ENCODE measurements around the gene HOXD3. TPM values are rescaled to one million over a fixed set of nuclear protein-coding genes. Genes with fewer than 3 reads are reported as not detected.

Gene HOXD3
- total and polyA plus RNA-seq, 4 donors = 7.3 to 23.0 (median 14.7) TPM

DNA sequence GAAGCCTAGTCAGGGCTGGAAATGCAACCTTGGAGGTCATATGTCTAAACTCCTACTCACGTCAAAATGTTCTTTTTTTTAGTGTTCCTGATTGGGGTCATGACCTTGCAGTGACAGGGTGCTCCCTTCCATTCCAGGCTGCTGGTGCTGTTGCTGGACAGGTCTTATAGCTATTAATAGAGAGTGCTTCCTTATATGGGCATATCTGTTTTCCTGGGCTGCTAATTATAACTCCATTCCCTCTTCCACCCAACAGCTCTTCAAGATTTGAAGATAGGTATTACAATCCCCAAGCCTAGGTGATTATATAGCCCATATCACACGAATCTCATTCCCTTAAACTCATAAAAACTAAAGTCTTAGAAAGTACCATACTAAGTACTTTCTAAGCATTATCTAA is 12.6 kb downstream of the HOXD3 start:
- Histone ChIP-seq H3K36me3 (ENCODE audit: control insufficient read depth, insufficient read depth, low read length) (peaks cover 34% of the 10 kb centered on the region), H3K9me3 (ENCODE audit: control insufficient read depth, insufficient read depth, low read length) (no peaks in the 10 kb centered on the region), H3K4me3 (ENCODE audit: low read depth, low read length) (no peak overlapping the region), H3K4me1 (ENCODE audit: control insufficient read depth, insufficient read depth, low read length) (peaks cover 46% of the 10 kb centered on the region), H3K27ac (ENCODE audit: low read depth, low read length) (no peak overlapping the region), H3K27me3 (ENCODE audit: control insufficient read depth, insufficient read depth, low read length) (peaks cover 32% of the 10 kb centered on the region)
- DNase-seq (ENCODE audit: low read depth in 4 of 6, low spot score in 6 of 6) = no peak
- WGBS (ENCODE audit: insufficient coverage) = no CpG with 5 or more reads among the region's 2 CpGs

DNA sequence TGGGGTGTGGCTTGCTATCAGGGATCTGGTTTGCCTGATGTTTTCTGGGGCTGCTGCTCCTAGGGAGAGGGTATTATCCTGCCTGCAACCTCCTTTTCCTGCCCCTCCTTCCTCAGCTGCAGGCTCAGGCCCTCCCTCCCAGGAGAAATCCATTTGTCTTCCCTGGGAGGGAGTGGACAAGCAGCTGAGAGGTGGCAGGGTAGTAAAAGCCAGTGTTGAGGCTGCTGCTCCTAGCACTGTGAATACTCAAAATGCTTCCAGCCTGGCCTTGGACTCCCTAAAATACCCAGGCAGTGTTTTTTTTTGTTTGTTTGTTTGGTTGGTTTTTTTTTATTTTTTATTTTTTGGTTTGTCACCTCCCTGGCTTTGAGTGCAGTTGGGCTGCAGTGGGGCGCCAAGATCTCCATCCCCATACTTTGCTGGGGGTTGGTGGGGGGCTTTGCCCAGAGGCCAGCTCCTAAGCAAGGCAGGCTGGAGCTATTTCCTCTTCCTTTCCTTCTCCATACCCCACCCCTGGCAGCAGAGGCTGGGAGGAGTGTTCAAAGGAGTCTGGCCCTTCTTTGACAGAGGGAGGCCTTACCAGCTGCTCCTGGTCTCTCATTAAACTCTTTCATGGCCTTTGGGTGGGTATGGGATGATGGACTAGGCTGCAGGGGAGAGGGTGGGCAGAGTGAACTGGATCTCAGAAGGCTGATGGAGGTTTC is 13.6 kb downstream of the HOXD3 start:
- H3K27ac ChIP-seq (ENCODE audit: low read depth, low read length) = peak overlapping the region; percentile 69
- peaks cover 25% of the 10 kb centered on the region for H3K27me3 ChIP-seq (ENCODE audit: control insufficient read depth, insufficient read depth, low read length)
- DNase-seq (ENCODE audit: low read depth in 4 of 6, low spot score in 6 of 6) = peak in 2 of 6 donors; percentile 36 to 75
- H3K36me3 ChIP-seq (ENCODE audit: control insufficient read depth, insufficient read depth, low read length) = peaks cover 31% of the 10 kb centered on the region
- no peak overlapping the region for H3K4me3 ChIP-seq (ENCODE audit: low read depth, low read length)
- WGBS (ENCODE audit: insufficient coverage) = no CpG with 5 or more reads among the region's 1 CpG
- H3K9me3 ChIP-seq (ENCODE audit: control insufficient read depth, insufficient read depth, low read length) = no peaks in the 10 kb centered on the region
- peaks cover 47% of the 10 kb centered on the region for H3K4me1 ChIP-seq (ENCODE audit: control insufficient read depth, insufficient read depth, low read length)

DNA sequence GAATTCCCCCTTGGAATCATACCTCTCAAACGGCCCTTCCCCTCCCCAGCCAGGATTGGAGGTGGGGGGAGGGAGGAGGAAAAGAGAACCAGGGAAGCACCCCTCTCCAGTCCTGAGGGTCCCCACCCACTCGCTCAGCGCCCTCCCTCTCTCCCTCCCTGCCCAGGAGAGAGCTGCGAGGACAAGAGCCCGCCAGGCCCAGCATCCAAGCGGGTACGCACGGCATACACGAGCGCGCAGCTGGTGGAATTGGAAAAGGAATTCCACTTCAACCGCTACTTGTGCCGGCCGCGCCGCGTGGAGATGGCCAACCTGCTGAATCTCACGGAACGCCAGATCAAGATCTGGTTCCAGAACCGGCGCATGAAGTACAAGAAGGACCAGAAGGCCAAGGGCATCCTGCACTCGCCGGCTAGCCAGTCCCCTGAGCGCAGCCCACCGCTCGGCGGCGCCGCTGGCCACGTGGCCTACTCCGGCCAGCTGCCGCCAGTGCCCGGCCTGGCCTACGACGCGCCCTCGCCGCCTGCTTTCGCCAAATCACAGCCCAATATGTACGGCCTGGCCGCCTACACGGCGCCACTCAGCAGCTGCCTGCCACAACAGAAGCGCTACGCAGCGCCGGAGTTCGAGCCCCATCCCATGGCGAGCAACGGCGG is 14.4 kb downstream of the HOXD3 start:
- H3K27ac ChIP-seq (ENCODE audit: low read depth, low read length) = peak overlapping the region; percentile 69
- H3K4me3 ChIP-seq (ENCODE audit: low read depth, low read length) = peak overlapping the region; percentile 33
- peaks cover 31% of the 10 kb centered on the region for H3K36me3 ChIP-seq (ENCODE audit: control insufficient read depth, insufficient read depth, low read length)
- peaks cover 25% of the 10 kb centered on the region for H3K27me3 ChIP-seq (ENCODE audit: control insufficient read depth, insufficient read depth, low read length)
- WGBS (ENCODE audit: insufficient coverage) = 28% methylated on average over 48 of the region's 51 CpGs
- H3K4me1 ChIP-seq (ENCODE audit: control insufficient read depth, insufficient read depth, low read length) = peaks cover 47% of the 10 kb centered on the region
- peak in 2 of 6 donors; percentile 41 to 78 for DNase-seq (ENCODE audit: low read depth in 4 of 6, low spot score in 6 of 6)
- H3K9me3 ChIP-seq (ENCODE audit: control insufficient read depth, insufficient read depth, low read length) = no peaks in the 10 kb centered on the region

DNA sequence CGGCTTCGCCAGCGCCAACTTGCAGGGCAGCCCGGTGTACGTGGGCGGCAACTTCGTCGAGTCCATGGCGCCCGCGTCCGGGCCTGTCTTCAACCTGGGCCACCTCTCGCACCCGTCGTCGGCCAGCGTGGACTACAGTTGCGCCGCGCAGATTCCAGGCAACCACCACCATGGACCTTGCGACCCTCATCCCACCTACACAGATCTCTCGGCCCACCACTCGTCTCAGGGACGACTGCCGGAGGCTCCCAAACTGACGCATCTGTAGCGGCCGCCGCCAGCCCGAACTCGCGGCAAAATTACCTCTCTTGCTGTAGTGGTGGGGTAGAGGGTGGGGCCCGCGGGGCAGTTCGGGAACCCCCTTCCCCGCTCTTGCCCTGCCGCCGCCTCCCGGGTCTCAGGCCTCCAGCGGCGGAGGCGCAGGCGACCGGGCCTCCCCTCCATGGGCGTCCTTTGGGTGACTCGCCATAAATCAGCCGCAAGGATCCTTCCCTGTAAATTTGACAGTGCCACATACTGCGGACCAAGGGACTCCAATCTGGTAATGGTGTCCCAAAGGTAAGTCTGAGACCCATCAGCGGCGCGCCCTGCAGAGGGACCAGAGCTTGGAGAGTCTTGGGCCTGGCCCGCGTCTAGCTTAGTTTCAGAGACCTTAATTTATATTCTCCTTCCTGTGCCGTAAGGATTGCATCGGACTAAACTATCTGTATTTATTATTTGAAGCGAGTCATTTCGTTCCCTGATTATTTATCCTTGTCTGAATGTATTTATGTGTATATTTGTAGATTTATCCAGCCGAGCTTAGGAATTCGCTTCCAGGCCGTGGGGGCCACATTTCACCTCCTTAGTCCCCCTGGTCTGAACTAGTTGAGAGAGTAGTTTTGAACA is 15.1 kb downstream of the HOXD3 start:
- Histone ChIP-seq H3K9me3 (ENCODE audit: control insufficient read depth, insufficient read depth, low read length) (no peaks in the 10 kb centered on the region), H3K27me3 (ENCODE audit: control insufficient read depth, insufficient read depth, low read length) (peaks cover 25% of the 10 kb centered on the region), H3K4me1 (ENCODE audit: control insufficient read depth, insufficient read depth, low read length) (peaks cover 47% of the 10 kb centered on the region), H3K27ac (ENCODE audit: low read depth, low read length) (peak overlapping the region; percentile 69), H3K4me3 (ENCODE audit: low read depth, low read length) (peak overlapping the region; percentile 33), H3K36me3 (ENCODE audit: control insufficient read depth, insufficient read depth, low read length) (peaks cover 31% of the 10 kb centered on the region)
- 33% methylated on average over 41 of the region's 60 CpGs for WGBS (ENCODE audit: insufficient coverage)
- DNase-seq (ENCODE audit: low read depth in 4 of 6, low spot score in 6 of 6) = peak in 2 of 6 donors; percentile 37 to 62

DNA sequence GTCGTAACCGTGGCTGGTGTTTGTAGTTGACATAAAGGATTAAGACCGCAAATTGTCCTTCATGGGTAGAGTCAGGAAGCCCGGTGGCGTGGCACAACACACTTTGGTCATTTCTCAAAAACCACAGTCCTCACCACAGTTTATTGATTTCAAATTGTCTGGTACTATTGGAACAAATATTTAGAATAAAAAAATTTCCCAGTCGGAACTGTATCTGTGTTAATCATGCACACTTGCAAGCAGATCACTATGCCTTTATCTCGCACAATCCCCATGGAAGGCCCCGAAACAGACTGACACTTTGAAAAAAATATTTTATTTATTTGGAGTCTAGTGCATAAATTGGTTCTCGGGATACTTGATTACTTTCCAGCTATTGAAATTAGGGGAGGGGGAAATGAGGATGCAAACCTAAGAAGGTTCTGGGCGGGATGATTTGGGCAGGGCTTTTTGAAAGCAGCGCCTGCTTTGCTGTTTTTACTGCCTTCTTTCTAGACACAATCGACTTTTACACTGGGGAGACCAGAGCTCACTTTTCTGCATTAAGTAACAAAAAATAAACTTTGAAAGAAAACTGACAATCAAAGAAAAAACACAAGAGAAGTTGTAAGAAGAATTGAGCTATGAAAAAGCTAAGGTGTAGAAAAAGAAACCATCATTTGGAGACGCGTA is 15.9 kb downstream of the HOXD3 start:
- no CpG with 5 or more reads among the region's 14 CpGs for WGBS (ENCODE audit: insufficient coverage)
- DNase-seq (ENCODE audit: low read depth in 4 of 6, low spot score in 6 of 6) = peak in 2 of 6 donors; percentile 52 to 69
- H3K9me3 ChIP-seq (ENCODE audit: control insufficient read depth, insufficient read depth, low read length) = no peaks in the 10 kb centered on the region
- H3K27ac ChIP-seq (ENCODE audit: low read depth, low read length) = peak overlapping the region; percentile 69
- peaks cover 27% of the 10 kb centered on the region for H3K27me3 ChIP-seq (ENCODE audit: control insufficient read depth, insufficient read depth, low read length)
- peaks cover 53% of the 10 kb centered on the region for H3K4me1 ChIP-seq (ENCODE audit: control insufficient read depth, insufficient read depth, low read length)
- H3K4me3 ChIP-seq (ENCODE audit: low read depth, low read length) = peak overlapping the region; percentile 33
- H3K36me3 ChIP-seq (ENCODE audit: control insufficient read depth, insufficient read depth, low read length) = peaks cover 31% of the 10 kb centered on the region

DNA sequence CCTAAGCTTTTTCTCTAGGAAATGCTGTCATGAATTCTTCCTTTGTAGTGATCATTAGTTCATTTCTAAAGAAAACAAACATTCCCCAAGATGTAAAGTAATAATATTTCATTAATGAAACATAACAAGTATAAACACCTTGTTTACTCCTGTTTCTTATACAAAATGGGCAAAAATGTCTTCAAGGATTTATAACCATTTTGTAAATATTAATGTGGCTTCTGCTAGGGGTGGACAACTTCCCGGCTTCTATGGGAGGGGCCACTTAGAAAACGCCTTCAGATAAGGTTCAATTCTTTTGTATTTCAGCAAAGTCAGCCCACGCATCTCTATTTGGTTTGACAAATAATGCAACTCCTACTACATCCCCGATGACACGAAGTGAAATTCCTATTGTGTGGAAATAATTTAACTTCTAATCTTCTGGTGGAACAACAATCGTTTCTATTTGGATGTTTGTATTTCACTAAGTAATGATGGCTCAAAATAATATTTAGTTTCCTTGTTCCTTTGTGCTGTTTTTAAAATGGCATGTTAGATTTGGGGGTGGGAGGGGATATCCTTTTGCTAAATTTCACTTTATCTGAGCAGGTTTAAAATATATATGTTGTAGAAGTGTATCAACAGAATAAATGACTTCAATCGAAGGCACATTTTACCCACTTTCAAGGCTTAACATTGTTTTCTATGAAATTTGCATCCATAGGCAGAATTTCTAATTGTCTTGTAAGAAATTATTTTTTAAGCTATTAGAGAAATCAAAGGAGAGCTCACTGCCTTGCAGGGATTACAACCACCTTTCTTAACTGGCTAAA is 16.7 kb downstream of the HOXD3 start:
- peaks cover 31% of the 10 kb centered on the region for H3K36me3 ChIP-seq (ENCODE audit: control insufficient read depth, insufficient read depth, low read length)
- DNase-seq (ENCODE audit: low read depth in 4 of 6, low spot score in 6 of 6) = peak in 2 of 6 donors; percentile 32 to 54
- H3K27me3 ChIP-seq (ENCODE audit: control insufficient read depth, insufficient read depth, low read length) = peaks cover 27% of the 10 kb centered on the region
- 20% methylated on average over 1 of the region's 7 CpGs for WGBS (ENCODE audit: insufficient coverage)
- H3K4me3 ChIP-seq (ENCODE audit: low read depth, low read length) = peak overlapping the region; percentile 19
- no peaks in the 10 kb centered on the region for H3K9me3 ChIP-seq (ENCODE audit: control insufficient read depth, insufficient read depth, low read length)
- peak overlapping the region; percentile 85 for H3K27ac ChIP-seq (ENCODE audit: low read depth, low read length)
- peaks cover 58% of the 10 kb centered on the region for H3K4me1 ChIP-seq (ENCODE audit: control insufficient read depth, insufficient read depth, low read length)

DNA sequence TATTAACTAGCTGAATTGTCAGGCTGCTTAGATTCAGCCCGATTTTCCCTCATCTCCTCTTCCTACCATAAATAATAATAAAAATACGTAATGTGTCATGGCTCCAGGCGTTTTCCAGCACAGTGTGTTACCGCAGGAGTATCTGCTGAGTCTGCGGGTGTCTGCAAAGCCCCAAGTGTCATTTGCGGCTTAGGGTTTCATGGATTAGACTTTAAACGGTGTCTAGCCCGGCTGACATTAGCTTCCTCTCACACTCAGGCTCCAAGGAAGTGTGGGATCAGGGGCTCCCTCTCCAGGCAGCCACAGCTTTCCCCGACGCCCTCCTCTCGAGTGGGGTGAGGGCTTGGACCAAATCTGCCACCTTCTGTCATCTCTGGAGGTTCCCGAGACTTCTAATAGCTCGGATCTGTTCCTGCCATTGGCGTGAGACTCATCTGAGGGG is 17.3 kb downstream of the HOXD3 start:
- H3K27ac ChIP-seq (ENCODE audit: low read depth, low read length) = peak overlapping the region; percentile 85
- no peaks in the 10 kb centered on the region for H3K9me3 ChIP-seq (ENCODE audit: control insufficient read depth, insufficient read depth, low read length)
- peaks cover 25% of the 10 kb centered on the region for H3K36me3 ChIP-seq (ENCODE audit: control insufficient read depth, insufficient read depth, low read length)
- peaks cover 29% of the 10 kb centered on the region for H3K27me3 ChIP-seq (ENCODE audit: control insufficient read depth, insufficient read depth, low read length)
- peak overlapping the region; percentile 19 for H3K4me3 ChIP-seq (ENCODE audit: low read depth, low read length)
- H3K4me1 ChIP-seq (ENCODE audit: control insufficient read depth, insufficient read depth, low read length) = peaks cover 52% of the 10 kb centered on the region
- peak in 2 of 6 donors; percentile 56 to 87 for DNase-seq (ENCODE audit: low read depth in 4 of 6, low spot score in 6 of 6)
- 10% methylated on average over 12 of the region's 14 CpGs for WGBS (ENCODE audit: insufficient coverage)

DNA sequence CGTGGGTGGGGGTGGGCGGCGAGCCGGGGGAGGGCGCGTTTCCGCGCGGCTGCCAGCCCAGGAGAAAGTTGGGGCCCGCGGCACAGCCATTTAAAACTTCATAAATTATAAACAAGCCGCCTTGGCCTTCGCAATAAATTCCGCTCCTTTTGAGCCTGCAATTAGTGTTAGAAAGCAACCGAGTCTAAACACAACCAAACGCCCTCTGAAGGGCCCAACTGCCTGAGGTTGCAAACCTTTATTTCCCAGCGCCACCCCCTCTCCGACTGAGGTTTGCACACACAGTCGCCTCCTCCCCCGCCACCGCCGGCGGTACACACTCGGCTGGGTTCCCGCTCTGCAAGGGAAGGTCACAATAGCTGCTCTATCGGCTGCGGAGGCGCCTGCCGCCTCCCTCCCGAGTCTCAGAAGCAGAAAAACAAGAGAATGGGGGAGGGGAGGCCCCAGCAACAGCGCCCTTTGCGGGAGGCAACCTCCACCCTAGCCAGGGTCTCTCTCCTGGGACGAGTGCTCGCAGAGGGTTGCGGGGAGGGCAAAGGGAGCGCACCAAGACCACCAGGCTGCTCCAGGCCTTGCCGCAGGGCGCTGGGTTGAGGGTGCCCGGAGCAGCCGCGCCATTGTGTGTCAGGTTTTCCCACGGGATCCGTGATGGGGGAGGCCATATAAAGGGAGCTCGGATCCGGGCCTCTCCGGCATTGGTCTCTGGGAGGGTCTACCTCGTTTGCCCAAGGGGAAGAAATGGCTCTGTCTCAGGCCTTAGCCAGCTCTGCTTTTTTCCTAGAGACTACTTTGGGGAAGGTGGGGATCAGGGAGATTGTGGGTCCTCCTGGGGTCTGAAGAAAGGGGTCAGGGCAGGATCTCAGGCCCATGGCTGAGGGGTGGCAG is 18.0 kb downstream of the HOXD3 start:
- DNase-seq (ENCODE audit: low read depth in 4 of 6, low spot score in 6 of 6) = peak in 2 of 6 donors; percentile 82 to 91
- H3K9me3 ChIP-seq (ENCODE audit: control insufficient read depth, insufficient read depth, low read length) = no peaks in the 10 kb centered on the region
- peak overlapping the region; percentile 85 for H3K27ac ChIP-seq (ENCODE audit: low read depth, low read length)
- H3K4me1 ChIP-seq (ENCODE audit: control insufficient read depth, insufficient read depth, low read length) = peaks cover 52% of the 10 kb centered on the region
- H3K27me3 ChIP-seq (ENCODE audit: control insufficient read depth, insufficient read depth, low read length) = peaks cover 29% of the 10 kb centered on the region
- 7% methylated on average over 42 of the region's 47 CpGs for WGBS (ENCODE audit: insufficient coverage)
- H3K36me3 ChIP-seq (ENCODE audit: control insufficient read depth, insufficient read depth, low read length) = peaks cover 22% of the 10 kb centered on the region
- peak overlapping the region; percentile 30 for H3K4me3 ChIP-seq (ENCODE audit: low read depth, low read length)
